Smooth muscle cell (in vitro differentiated cells): Measurements from ENCODE around the gene CACNA2D3. TPM values are rescaled to one million over a fixed set of nuclear protein-coding genes. Genes with fewer than 3 reads are reported as not detected.

Experiments used
- DNase-seq: peaks from one replicate; lab custom pipeline; 2025; ENCODE audit not compliant: unreplicated experiment; lab: John Stamatoyannopoulos, UW
- H2AFZ ChIP-seq: fragments of 200-600 bp; sonication (generic); 2 replicates; pipeline ENCODE4 v1.6.0; 2016; ENCODE audit warnings: antibody characterized with exemption, low read depth, mild to moderate bottlenecking
- H3F3A ChIP-seq: fragments of 200-600 bp; sonication (generic); 2 replicates; pipeline ENCODE4 v1.6.0; 2017; ENCODE audit warnings: antibody characterized with exemption, low read depth
- H3K27ac ChIP-seq: fragments of 200-600 bp; sonication (generic); 2 replicates; pipeline ENCODE4 v1.5.1; 2016; ENCODE audit warnings: low read depth, mild to moderate bottlenecking
- H3K27me3 ChIP-seq: fragments of 200-600 bp; sonication (generic); 2 replicates; pipeline ENCODE4 v1.6.1; 2016; ENCODE audit warnings: low read depth, mild to moderate bottlenecking
- H3K36me3 ChIP-seq: fragments of 200-600 bp; sonication (generic); 2 replicates; pipeline ENCODE4 v1.5.1; 2016; ENCODE audit warnings: low read depth
- H3K4me1 ChIP-seq: fragments of 200-600 bp; sonication (generic); 2 replicates; pipeline ENCODE4 v1.5.1; 2016; ENCODE audit warnings: low read depth
- H3K4me2 ChIP-seq: fragments of 200-600 bp; sonication (generic); 2 replicates; pipeline ENCODE4 v1.6.0; 2016; ENCODE audit warnings: mild to moderate bottlenecking
- H3K4me3 ChIP-seq: fragments of 200-600 bp; sonication (generic); 2 replicates; pipeline ENCODE4 v1.5.1; 2016; ENCODE audit warnings: mild to moderate bottlenecking
- H3K79me2 ChIP-seq: fragments of 200-600 bp; sonication (generic); 2 replicates; pipeline ENCODE4 v1.6.0; 2016; ENCODE audit warnings: low read depth, mild to moderate bottlenecking
- H3K9ac ChIP-seq: fragments of 200-600 bp; sonication (generic); 2 replicates; pipeline ENCODE4 v1.6.0; 2016; ENCODE audit warnings: low read depth
- H3K9me3 ChIP-seq: fragments of 200-600 bp; sonication (generic); replicated peaks from 2 replicates; pipeline ENCODE4 v1.5.1; 2016; ENCODE audit warnings: low read depth
- H4K20me1 ChIP-seq: fragments of 200-600 bp; sonication (generic); 2 replicates; pipeline ENCODE4 v1.6.0; 2016; ENCODE audit warnings: low read depth
- WGBS: methylation state at CpG from one replicate; pipeline ENCODE4 v1.1.7; 2016; ENCODE audit warnings: low lambda C conversion rate; 5-methylcytosine and 5-hydroxymethylcytosine counted together
- polyA plus RNA-seq: library from polyadenylated mRNA; unstranded; fragments of >200 nt; fragmentation: Nextera tagmentation; extraction: Ambion mirVana; gene quantifications from 2 replicates; pipeline ENCODE4 v1.2.1, GENCODE V29; 2016
- total RNA-seq: library from RNA; depleted of rRNA; stranded (reverse); fragments of >200 nt; gene quantifications from 2 replicates; pipeline ENCODE4 v1.2.3, GENCODE V29; 2014
- TF ChIP-seq, protein P1 (sequence below): fragments of 200-600 bp; sonication (generic); IDR thresholded peaks from 2 replicates; pipeline ENCODE4 v1.5.1; 2017; ENCODE audit warnings: borderline replicate concordance, mild to moderate bottlenecking, antibody characterized with exemption; ENCODE audit not compliant: insufficient read depth, poor library complexity, severe bottlenecking

CACNA2D3 gene
- total and polyA plus RNA-seq, 2 experiments from 2014 or later = 0.15 to 0.90 TPM

DNA sequence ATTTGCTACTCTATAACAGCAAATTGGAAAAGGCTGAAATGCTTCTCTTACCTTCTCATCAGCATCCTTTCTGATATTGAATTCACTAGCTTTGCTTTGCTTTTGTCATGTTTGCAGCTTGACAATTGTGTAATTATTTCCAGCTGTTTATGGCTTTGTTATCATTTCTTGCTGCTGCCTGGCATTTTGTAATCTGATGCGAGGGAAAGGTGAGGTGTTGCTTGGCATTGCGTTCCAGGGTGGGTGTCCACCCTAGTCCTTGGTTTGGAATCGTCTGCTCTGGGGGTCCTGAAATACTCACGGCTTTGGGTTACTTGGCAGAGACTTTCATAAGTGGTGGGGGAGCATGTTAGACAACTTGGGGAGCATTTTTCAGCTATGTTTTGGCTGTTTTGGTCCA, 2.9 kb downstream of the CACNA2D3 start:
- H3F3A ChIP-seq = no peaks in the 10 kb centered on the region

GRCh38 chr3:54126551-54126950, 4.2 kb downstream of the CACNA2D3 start:
- no peaks in the 10 kb centered on the region for H4K20me1 ChIP-seq
- peaks cover 3% of the 10 kb centered on the region for H3K4me1 ChIP-seq
- no peaks in the 10 kb centered on the region for H3F3A ChIP-seq
- no peak overlapping the region for H3K27ac ChIP-seq
- no peak overlapping the region for H3K9ac ChIP-seq
- TF ChIP-seq, protein P1, sequence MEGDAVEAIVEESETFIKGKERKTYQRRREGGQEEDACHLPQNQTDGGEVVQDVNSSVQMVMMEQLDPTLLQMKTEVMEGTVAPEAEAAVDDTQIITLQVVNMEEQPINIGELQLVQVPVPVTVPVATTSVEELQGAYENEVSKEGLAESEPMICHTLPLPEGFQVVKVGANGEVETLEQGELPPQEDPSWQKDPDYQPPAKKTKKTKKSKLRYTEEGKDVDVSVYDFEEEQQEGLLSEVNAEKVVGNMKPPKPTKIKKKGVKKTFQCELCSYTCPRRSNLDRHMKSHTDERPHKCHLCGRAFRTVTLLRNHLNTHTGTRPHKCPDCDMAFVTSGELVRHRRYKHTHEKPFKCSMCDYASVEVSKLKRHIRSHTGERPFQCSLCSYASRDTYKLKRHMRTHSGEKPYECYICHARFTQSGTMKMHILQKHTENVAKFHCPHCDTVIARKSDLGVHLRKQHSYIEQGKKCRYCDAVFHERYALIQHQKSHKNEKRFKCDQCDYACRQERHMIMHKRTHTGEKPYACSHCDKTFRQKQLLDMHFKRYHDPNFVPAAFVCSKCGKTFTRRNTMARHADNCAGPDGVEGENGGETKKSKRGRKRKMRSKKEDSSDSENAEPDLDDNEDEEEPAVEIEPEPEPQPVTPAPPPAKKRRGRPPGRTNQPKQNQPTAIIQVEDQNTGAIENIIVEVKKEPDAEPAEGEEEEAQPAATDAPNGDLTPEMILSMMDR = no peak
- no peak overlapping the region for H2AFZ ChIP-seq
- 86% methylated on average over 7 of the region's 7 CpGs for WGBS
- H3K9me3 ChIP-seq = no peaks in the 10 kb centered on the region
- H3K4me2 ChIP-seq = no peak overlapping the region
- peaks cover 80% of the 10 kb centered on the region for H3K27me3 ChIP-seq
- no peaks in the 10 kb centered on the region for H3K36me3 ChIP-seq
- no peak for DNase-seq
- H3K79me2 ChIP-seq = no peaks in the 10 kb centered on the region
- no peak overlapping the region for H3K4me3 ChIP-seq

More for the DNA sequence above, 2.9 kb downstream of the CACNA2D3 start:
- Histone ChIP-seq H3K9me3 (no peaks in the 10 kb centered on the region), H3K27me3 (peaks cover 82% of the 10 kb centered on the region), H3K4me2 (no peak overlapping the region), H3K4me3 (no peak overlapping the region), H2AFZ (no peak overlapping the region), H3K36me3 (no peaks in the 10 kb centered on the region), H3K4me1 (peaks cover 10% of the 10 kb centered on the region), H4K20me1 (no peaks in the 10 kb centered on the region), H3K9ac (no peak overlapping the region), H3K79me2 (no peaks in the 10 kb centered on the region), H3K27ac (no peak overlapping the region)
- TF ChIP-seq, protein P1 = no peak
- WGBS = 76% methylated on average over 4 of the region's 4 CpGs
- DNase-seq = no peak

- Histone ChIP-seq H3K4me2 (no peak overlapping the region), H3K9ac (no peak overlapping the region), H2AFZ (no peak overlapping the region), H3K36me3 (no peaks in the 10 kb centered on the region), H3F3A (no peaks in the 10 kb centered on the region), H3K79me2 (no peaks in the 10 kb centered on the region), H4K20me1 (no peaks in the 10 kb centered on the region), H3K27ac (no peak overlapping the region), H3K4me3 (no peak overlapping the region), H3K9me3 (no peaks in the 10 kb centered on the region), H3K4me1 (peaks cover 3% of the 10 kb centered on the region), H3K27me3 (peaks cover 81% of the 10 kb centered on the region)
- TF ChIP-seq, protein P1 = no peak
- 83% methylated on average over 6 of the region's 6 CpGs for WGBS
- no peak for DNase-seq
These were observed 5.2 kb downstream of the CACNA2D3 start for GRCh38 chr3:54127499-54128056.

DNA sequence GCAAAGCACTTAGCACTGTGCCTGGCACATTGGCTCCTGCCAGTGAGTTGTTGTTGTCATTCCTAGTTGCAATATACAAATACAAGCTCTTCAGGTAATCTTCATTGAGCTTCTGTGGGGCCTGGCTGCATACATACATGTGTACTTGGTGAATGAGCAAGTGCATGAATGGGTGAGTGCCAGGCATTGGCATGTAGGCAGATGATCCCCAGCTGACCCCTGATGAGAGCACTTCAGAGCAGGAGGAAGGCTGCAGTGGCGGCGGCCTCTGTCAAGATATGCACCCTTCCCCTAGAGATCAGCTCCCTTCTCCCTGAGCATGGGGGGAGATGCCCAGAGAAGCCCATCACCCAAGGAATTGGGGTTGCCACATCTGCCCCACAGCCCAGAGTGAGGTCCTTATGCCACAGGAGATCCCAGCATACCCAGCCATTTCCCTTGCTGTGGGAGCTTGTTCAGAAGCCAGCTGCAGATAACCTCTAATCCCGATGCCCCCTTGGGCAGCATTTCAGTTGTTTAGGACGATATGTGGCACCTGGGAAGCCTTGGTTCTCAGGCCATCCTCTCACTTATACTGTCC, 8.8 kb downstream of the CACNA2D3 start:
- DNase-seq = no peak
- H3K4me2 ChIP-seq = no peak overlapping the region
- no peaks in the 10 kb centered on the region for H3F3A ChIP-seq
- no peak overlapping the region for H2AFZ ChIP-seq
- no peaks in the 10 kb centered on the region for H3K9me3 ChIP-seq
- no peaks in the 10 kb centered on the region for H3K79me2 ChIP-seq
- no peak overlapping the region for H3K9ac ChIP-seq
- H3K27ac ChIP-seq = no peak overlapping the region
- H3K36me3 ChIP-seq = no peaks in the 10 kb centered on the region
- H3K27me3 ChIP-seq = peaks cover 80% of the 10 kb centered on the region
- no peaks in the 10 kb centered on the region for H3K4me1 ChIP-seq
- no peak overlapping the region for H3K4me3 ChIP-seq
- WGBS = 93% methylated on average over 4 of the region's 4 CpGs
- no peaks in the 10 kb centered on the region for H4K20me1 ChIP-seq
- TF ChIP-seq, protein P1 = no peak
